ENCODE data around the gene TSPAN18.

The TSPAN18 gene

GRCh38 chr11:44903035-44903434 is 176.3 kb downstream of the TSPAN18 start:
- no peak for TF ChIP-seq CTCF (conservative IDR thresholded peaks at IDR 0.05; ENCODE audit: control insufficient read depth, insufficient read depth, low read depth, low read length)
- H3K4me3 ChIP-seq (ENCODE audit: control insufficient read depth, low read depth, low read length): no peak overlapping the region
- no peak for DNase-seq (ENCODE audit: low read depth)

- DNase-seq (ENCODE audit: low read depth): no peak
- no peak overlapping the region for H3K4me3 ChIP-seq (ENCODE audit: control insufficient read depth, low read depth, low read length)
- TF ChIP-seq CTCF (conservative IDR thresholded peaks at IDR 0.05; ENCODE audit: control insufficient read depth, insufficient read depth, low read depth, low read length): no peak
Observed at GRCh38 chr11:44903518-44903917, 176.8 kb downstream of the TSPAN18 start.

- no peak for DNase-seq (ENCODE audit: low read depth)
- no peak for TF ChIP-seq CTCF (conservative IDR thresholded peaks at IDR 0.05; ENCODE audit: control insufficient read depth, insufficient read depth, low read depth, low read length)
- no peak overlapping the region for H3K4me3 ChIP-seq (ENCODE audit: control insufficient read depth, low read depth, low read length)
Observed at GRCh38 chr11:44904261-44905020, 177.7 kb downstream of the TSPAN18 start.

GRCh38 chr11:44905131-44905866 is 178.5 kb downstream of the TSPAN18 start:
- no peak overlapping the region for H3K4me3 ChIP-seq (ENCODE audit: control insufficient read depth, low read depth, low read length)
- DNase-seq (ENCODE audit: low read depth): no peak

GRCh38 chr11:44906649-44907048 is 179.9 kb downstream of the TSPAN18 start:
- H3K4me3 ChIP-seq (ENCODE audit: control insufficient read depth, low read depth, low read length): no peak overlapping the region
- TF ChIP-seq CTCF (conservative IDR thresholded peaks at IDR 0.05; ENCODE audit: control insufficient read depth, insufficient read depth, low read depth, low read length): no peak
- DNase-seq (ENCODE audit: low read depth): no peak

More at GRCh38 chr11:44905131-44905866, 178.5 kb downstream of the TSPAN18 start:
- TF ChIP-seq CTCF (conservative IDR thresholded peaks at IDR 0.05; ENCODE audit: control insufficient read depth, insufficient read depth, low read depth, low read length): no peak

- no peak for DNase-seq (ENCODE audit: low read depth)
- no peak overlapping the region for H3K4me3 ChIP-seq (ENCODE audit: control insufficient read depth, low read depth, low read length)
- no peak for TF ChIP-seq CTCF (conservative IDR thresholded peaks at IDR 0.05; ENCODE audit: control insufficient read depth, insufficient read depth, low read depth, low read length)
Observed at GRCh38 chr11:44909557-44909956, 182.8 kb downstream of the TSPAN18 start.

Measured in fibroblast of mammary gland (primary cell).